SH-SY5Y (cell line): ENCODE data around the gene HS6ST1.

ENCODE experiments used
- GATA2 ChIP-seq: IDR thresholded peaks from 2 replicates; pipeline ENCODE4 v1.6.1; 2011; ENCODE audit warnings: mild to moderate bottlenecking, low read depth, low read length
- GATA3 ChIP-seq: IDR thresholded peaks from 2 replicates; pipeline ENCODE4 v1.6.1; 2011; ENCODE audit warnings: low read depth, mild to moderate bottlenecking, low read length, moderate library complexity

- TF ChIP-seq GATA2 (no peak), GATA3 (no peak)
Measured at GRCh38 chr2:128293870-128294455, 24.7 kb downstream of the HS6ST1 start.
